ENCODE results near the gene NFIB. TPM values are rescaled to one million over a fixed set of nuclear protein-coding genes. Genes with fewer than 3 reads are reported as not detected.

NFIB gene
- total and polyA plus RNA-seq, 2 experiments from 2014 or later, result 5.3 to 6.0 TPM

- H3K79me2 ChIP-seq (ENCODE audit: insufficient read depth), result no peaks in the 10 kb centered on the region
- no peaks in the 10 kb centered on the region for H3K9me3 ChIP-seq (ENCODE audit: low read depth)
- peaks cover 13% of the 10 kb centered on the region; the same call in 1 of the 2 replicates for H3F3A ChIP-seq (ENCODE audit: insufficient read depth)
- peaks cover 38% of the 10 kb centered on the region for H3K4me1 ChIP-seq (ENCODE audit: insufficient read depth)
- H3K4me3 ChIP-seq, result no peak overlapping the region
- peak; percentile 23 for DNase-seq
- no peaks in the 10 kb centered on the region for H4K20me1 ChIP-seq (ENCODE audit: insufficient read depth)
- peak overlapping the region; percentile 10; the same call in 1 of the 2 replicates for H3K27ac ChIP-seq
- H3K9ac ChIP-seq, result no peak overlapping the region
- no peaks in the 10 kb centered on the region for H3K36me3 ChIP-seq (ENCODE audit: low read depth)
- H3K9me2 ChIP-seq (ENCODE audit: insufficient read depth), result no peaks in the 10 kb centered on the region
- H3K4me2 ChIP-seq (ENCODE audit: unreplicated experiment), result no peak overlapping the region
- no peak overlapping the region for H2AFZ ChIP-seq
- in situ Hi-C loops (cut with MboI), result no loop called here
- no peaks in the 10 kb centered on the region for H3K27me3 ChIP-seq (replicated peaks; ENCODE audit: insufficient read depth)
- TF ChIP-seq EZH2 (IDR thresholded peaks at IDR 0.05; ENCODE audit: insufficient read depth, poor library complexity, severe bottlenecking) (no peak), EZH2phosphoT487 (IDR thresholded peaks at IDR 0.05; ENCODE audit: insufficient read depth, low read depth) (no peak)
Observed at GRCh38 chr9:14258156-14258555, 55.8 kb downstream of the NFIB start.

DNA sequence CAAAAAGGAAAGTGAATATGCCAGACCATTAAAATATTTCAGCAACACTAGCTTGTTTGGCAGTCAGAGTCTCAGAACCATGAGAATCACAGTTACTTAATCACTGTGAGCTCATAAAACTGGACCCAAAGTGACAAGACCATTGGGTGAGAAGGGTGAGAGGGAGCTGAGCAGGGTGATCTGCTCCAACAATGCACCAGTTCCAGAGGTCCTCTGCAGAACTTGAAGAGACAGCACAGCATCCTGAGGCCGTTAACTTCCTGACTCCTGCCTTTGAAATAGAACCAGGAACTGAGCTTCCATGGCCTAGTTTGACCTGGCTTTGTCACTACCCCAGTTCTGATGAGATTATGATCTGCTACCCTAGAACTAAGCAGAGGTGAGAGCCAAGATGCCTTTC lies 57.4 kb downstream of the NFIB start:
- Histone ChIP-seq H3K4me3 (no peak overlapping the region), H3K4me2 (ENCODE audit: unreplicated experiment) (peak overlapping the region; percentile 19), H3K9me3 (ENCODE audit: low read depth) (no peaks in the 10 kb centered on the region), H3K36me3 (ENCODE audit: low read depth) (no peaks in the 10 kb centered on the region), H3K79me2 (ENCODE audit: insufficient read depth) (no peaks in the 10 kb centered on the region), H3K9ac (no peak overlapping the region), H3F3A (ENCODE audit: insufficient read depth) (peaks cover 17% of the 10 kb centered on the region), H2AFZ (no peak overlapping the region), H3K4me1 (ENCODE audit: insufficient read depth) (peaks cover 44% of the 10 kb centered on the region), H4K20me1 (ENCODE audit: insufficient read depth) (no peaks in the 10 kb centered on the region), H3K9me2 (ENCODE audit: insufficient read depth) (no peaks in the 10 kb centered on the region), H3K27me3 (replicated peaks; ENCODE audit: insufficient read depth) (no peaks in the 10 kb centered on the region), H3K27ac (no peak overlapping the region)
- TF ChIP-seq EZH2 (IDR thresholded peaks at IDR 0.05; ENCODE audit: insufficient read depth, poor library complexity, severe bottlenecking), result no peak
- no peak for TF ChIP-seq EZH2phosphoT487 (IDR thresholded peaks at IDR 0.05; ENCODE audit: insufficient read depth, low read depth)
- peak; percentile 33 for DNase-seq
- WGBS, 2 experiments (ENCODE audit: low coverage in 1 of 2, low lambda C conversion rate in 2 of 2, missing lambda C conversion rate in 2 of 2), result 31 to 45% methylated on average over 1 of the region's 1 CpG
- in situ Hi-C loops (cut with MboI), result no loop called here

GRCh38 chr9:14251154-14252071 lies 62.5 kb downstream of the NFIB start:
- H3K27ac ChIP-seq, result peak overlapping the region; percentile 73
- H3K36me3 ChIP-seq (ENCODE audit: low read depth), result no peaks in the 10 kb centered on the region
- no peaks in the 10 kb centered on the region for H3K79me2 ChIP-seq (ENCODE audit: insufficient read depth)
- in situ Hi-C loops (cut with MboI), result no loop called here
- H4K20me1 ChIP-seq (ENCODE audit: insufficient read depth), result no peaks in the 10 kb centered on the region
- H3K27me3 ChIP-seq (replicated peaks; ENCODE audit: insufficient read depth), result no peaks in the 10 kb centered on the region
- no peak overlapping the region for H2AFZ ChIP-seq
- no peak for TF ChIP-seq EZH2phosphoT487 (IDR thresholded peaks at IDR 0.05; ENCODE audit: insufficient read depth, low read depth)
- no peak for TF ChIP-seq EZH2 (IDR thresholded peaks at IDR 0.05; ENCODE audit: insufficient read depth, poor library complexity, severe bottlenecking)
- peaks cover 25% of the 10 kb centered on the region for H3F3A ChIP-seq (ENCODE audit: insufficient read depth)
- no peaks in the 10 kb centered on the region for H3K9me2 ChIP-seq (ENCODE audit: insufficient read depth)
- no peaks in the 10 kb centered on the region for H3K9me3 ChIP-seq (ENCODE audit: low read depth)
- WGBS, 2 experiments (ENCODE audit: low coverage in 1 of 2, low lambda C conversion rate in 2 of 2, missing lambda C conversion rate in 2 of 2), result 8% methylated on average over 10 of the region's 10 CpGs
- H3K9ac ChIP-seq, result no peak overlapping the region
- H3K4me1 ChIP-seq (ENCODE audit: insufficient read depth), result peaks cover 40% of the 10 kb centered on the region
- peak overlapping the region; percentile 89 for H3K4me2 ChIP-seq (ENCODE audit: unreplicated experiment)
- H3K4me3 ChIP-seq, result peak overlapping the region; percentile 64
- DNase-seq, result peak; percentile 79

DNA sequence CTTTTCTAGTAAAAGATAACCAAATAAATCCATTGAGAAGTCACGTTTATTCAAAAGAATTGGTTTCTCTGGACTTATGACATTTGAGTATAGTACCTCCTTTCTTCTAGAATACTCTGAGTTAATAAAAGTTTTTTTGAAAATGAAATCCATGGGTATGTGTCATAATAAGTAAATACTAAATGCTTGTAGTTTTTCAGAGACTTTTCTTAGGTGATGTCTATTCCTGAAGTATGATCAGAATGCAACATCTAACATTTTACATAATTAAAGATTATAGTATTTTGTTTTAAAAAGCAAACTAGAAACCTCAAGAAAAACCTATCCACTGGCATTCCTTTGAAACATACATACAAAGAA lies 63.2 kb downstream of the NFIB start:
- H3K27ac ChIP-seq, result peak overlapping the region; percentile 73
- peak overlapping the region; percentile 64 for H3K4me3 ChIP-seq
- H3K36me3 ChIP-seq (ENCODE audit: low read depth), result no peaks in the 10 kb centered on the region
- H4K20me1 ChIP-seq (ENCODE audit: insufficient read depth), result no peaks in the 10 kb centered on the region
- H3K4me1 ChIP-seq (ENCODE audit: insufficient read depth), result peaks cover 40% of the 10 kb centered on the region
- no peaks in the 10 kb centered on the region for H3K27me3 ChIP-seq (replicated peaks; ENCODE audit: insufficient read depth)
- in situ Hi-C loops (cut with MboI), result no loop called here
- peaks cover 25% of the 10 kb centered on the region for H3F3A ChIP-seq (ENCODE audit: insufficient read depth)
- WGBS, 2 experiments (ENCODE audit: low coverage in 1 of 2, low lambda C conversion rate in 2 of 2, missing lambda C conversion rate in 2 of 2), result 64 to 68% methylated on average over 1 of the region's 1 CpG
- TF ChIP-seq EZH2 (IDR thresholded peaks at IDR 0.05; ENCODE audit: insufficient read depth, poor library complexity, severe bottlenecking), result no peak
- no peak for TF ChIP-seq EZH2phosphoT487 (IDR thresholded peaks at IDR 0.05; ENCODE audit: insufficient read depth, low read depth)
- H3K9me3 ChIP-seq (ENCODE audit: low read depth), result no peaks in the 10 kb centered on the region
- peak; percentile 26 for DNase-seq
- no peaks in the 10 kb centered on the region for H3K79me2 ChIP-seq (ENCODE audit: insufficient read depth)
- no peak overlapping the region for H3K9ac ChIP-seq
- peak overlapping the region; percentile 89 for H3K4me2 ChIP-seq (ENCODE audit: unreplicated experiment)
- no peak overlapping the region for H2AFZ ChIP-seq
- no peaks in the 10 kb centered on the region for H3K9me2 ChIP-seq (ENCODE audit: insufficient read depth)

All from GM23248 (cell line).